Stimulated activated CD4-positive, alpha-beta T cell treated with anti-CD3 and anti-CD28 coated beads, TNF-alpha, amount 100 ng/mL, for 48 hours (primary cell): ENCODE results near the gene DENND4B.
"Not testable (repeated sequence)": the region's sequence is repeated elsewhere in the genome, so short reads cannot be mapped to it uniquely, and the experiment has no call there.

Experiments
- DNase-seq, 3 donors: peaks; one replicate each; pipeline ENCODE4 v3.0.0-alpha.2; 2020; ENCODE audit warnings: low read depth in 3 of 3

Gene DENND4B

DNA sequence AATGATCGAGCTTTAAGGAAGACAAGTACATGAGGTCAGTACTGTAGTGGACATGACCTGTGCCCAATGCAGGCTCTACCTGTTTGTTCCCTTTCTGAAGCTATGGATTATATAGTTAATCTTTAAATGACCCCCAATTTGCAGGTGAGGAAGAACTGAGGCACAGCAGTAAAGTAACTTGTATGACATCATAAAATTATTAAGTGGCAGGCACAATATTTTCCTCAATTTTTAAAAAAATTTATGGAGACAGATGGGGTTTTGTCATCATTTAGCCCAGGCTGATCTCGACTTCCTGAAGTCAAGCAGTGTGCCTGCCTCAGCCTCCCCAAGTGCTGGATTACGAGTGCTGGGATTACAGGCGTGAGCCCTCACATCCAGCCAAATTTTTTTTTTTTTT, 20.1 kb downstream of the DENND4B start:
- DNase-seq: no peak

DNA sequence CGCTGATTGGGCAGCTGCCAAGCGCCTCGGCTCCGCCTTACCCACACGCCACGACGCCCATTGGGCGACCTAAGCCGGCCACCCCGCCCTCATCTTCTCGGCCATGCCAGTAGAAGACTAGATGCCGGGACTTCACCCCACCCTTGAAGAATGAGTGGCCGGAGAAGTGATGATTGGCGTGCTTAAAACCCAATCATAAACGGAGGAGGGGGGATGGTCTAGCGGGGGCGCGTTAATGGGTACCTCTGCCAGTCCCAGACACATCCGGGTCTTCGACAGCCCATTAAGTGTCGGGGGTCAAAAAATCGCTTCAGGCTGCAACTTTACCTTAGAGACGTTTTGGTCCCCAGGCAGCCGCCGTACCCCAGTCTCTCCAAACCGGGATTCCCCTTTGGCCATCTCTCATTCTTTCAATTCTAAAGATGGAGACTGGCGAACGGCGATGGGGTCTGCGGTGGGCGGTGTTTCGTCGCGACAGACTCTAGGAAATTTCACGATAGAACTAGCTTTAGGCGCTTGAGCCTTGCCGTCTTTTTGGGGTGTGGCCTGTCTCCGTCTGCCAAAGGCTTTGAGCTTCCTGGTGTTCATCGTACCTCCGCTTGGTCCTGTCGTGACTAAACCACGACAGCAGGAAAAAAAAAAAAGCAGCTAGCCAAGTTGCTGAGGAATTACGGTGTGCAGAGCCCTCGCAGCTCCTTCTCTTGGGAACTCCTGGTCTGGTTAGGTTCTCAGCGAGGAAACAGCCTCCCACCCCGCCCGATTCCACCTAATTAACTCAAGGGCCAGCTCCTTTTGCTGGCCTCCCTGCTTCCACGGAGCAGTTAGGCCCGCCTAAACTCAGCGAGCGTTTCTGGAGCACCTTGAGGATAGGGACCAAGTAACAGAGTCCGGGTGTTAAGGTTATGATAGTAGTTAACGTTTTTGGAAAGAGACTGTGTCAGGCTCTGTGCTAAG, 23.3 kb downstream of the DENND4B start, which contains the start of gene GATAD2B:
Gene GATAD2B (minus strand): TSS at position 1 of the 954 bp plus-strand sequence. CDS start 94,625 bp downstream, outside the sequence.
- peak; percentile 97 to 99 (median 97) for DNase-seq

DNA sequence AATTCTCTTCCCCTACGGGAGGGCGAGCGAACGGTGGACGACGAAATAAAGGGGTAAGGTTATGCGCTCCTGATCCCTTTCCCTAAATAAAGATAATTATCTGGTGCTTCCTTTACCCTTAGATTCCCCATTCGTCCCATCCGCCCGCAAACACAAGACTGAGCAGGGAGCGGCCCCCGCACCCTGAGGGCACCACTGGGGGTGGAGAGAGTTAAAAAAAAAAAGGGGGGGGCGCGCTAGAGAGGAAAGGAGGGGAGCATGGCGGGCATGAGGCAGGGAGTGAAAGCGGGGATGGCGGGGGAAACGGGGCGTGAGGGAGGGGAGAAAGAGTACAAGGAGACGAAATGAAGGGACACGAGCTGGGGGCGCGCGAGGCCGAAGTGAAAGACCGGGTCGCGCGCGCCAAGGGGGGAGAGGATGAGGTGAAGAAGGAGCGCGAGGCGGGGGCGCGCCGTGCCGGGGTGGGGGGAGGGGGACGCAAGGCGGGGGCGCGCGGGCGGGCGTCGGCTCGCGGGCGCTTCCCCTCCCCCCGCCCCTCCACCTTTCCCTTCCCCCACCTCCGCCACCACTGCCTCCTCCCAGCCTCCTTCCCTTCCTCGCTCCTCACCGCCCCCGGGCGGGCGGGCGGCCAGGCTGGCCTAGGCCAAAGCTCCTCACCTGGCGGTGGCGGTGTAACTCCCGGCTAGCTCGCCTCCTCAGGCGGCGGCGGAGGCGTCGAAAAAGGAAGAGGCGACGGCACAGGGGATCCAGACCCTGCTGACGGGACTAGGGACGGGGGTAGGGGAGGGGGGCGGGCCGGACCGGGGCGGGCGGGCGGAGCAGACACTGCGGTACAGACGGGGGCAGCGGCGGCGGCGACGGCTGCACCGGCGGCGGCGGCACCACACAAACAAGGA, 24.2 kb downstream of the DENND4B start:
- peak in 1 of 3 donors; percentile 59 for DNase-seq

DNA sequence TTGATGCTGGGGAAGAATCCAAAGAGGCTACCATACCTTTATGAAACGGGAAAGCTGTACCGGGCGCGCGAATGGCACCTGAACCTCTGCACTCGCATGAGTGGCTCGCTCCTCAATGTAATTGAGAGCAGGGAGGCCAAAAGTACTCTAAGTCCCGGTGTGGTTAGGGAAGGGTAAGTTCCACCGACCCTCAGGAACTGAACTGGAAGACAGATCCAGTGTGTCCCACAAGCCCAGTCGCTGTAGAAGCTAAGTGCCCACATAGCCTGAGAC, 24.8 kb downstream of the DENND4B start:
- DNase-seq: no peak

DNA sequence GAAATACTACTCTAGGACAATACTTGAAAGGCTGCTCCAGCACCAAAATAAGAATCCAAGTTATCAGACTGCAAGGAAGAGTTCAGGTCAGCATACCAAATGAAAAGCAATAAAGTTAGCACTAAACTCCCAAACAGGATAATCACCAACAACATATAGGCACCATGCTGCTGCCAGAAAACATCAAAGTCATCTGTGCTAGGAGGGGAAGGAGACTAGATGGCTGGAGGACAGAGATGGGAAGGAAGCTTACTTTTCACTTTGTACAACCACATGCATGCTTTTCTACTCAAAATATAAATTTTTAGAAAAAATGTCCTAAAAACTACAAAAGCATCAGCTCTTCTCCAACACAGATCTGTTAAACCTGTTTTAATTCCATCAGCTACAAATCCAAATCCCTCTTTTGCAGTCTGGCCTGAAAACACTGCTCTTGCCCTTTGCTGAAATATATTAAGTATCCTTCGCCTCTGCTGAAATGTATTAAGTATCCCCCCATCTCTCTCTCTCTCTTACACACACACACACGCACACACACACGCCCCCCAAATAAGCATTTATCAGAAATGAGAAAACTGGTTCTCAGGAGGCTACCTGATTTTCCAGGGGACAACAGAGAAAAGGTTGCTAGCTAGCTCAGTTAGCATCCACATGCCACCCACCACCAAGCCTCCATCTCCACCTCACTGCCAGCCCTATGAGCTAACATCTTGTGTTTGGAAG, 25.3 kb downstream of the DENND4B start:
- no peak for DNase-seq

DNA sequence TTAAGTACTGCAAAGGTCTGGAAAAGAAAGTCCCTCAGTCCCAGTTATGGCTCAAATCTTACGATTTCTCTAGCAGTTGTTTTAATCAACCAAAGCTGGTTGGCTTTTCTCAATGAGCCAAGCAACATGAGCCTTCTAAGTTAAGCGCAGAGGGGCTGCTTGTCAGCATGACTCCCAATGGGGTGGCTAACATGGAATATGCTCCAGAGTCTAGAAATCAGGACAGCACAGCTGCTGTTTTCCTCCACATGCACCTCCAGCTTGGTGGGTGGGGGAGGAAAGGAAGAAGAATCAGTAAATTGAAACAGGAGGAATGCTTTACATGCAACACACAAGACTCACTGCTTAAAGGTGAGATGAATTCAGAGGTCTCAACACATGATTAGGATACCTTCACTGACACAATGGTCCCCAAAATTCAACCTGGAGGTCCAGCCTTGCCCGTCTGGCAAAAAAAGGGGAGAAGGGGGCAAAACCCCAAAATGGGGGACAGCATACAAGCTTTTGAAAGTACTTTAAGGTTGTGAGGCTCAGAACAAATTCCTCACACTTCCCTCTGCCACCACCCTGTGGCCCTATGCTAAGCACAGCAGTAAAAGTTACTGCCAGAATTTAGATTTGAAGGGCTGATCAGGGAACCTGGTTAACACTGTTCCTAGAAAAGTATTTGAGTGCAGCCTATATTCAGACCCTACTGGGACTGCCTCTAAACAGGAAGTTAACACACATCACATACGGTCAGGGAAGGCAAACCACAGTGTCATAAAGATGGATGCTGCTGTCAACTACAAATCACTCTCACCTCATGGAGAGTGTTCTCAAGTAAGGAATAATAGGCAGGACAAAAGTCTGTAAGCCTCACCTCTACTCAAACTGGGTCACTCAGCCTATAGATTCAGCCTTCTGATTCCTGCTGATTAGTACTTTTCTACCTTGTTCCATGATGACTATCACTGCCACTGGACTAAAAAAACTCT, 26.4 kb downstream of the DENND4B start:
- no peak for DNase-seq

DNA sequence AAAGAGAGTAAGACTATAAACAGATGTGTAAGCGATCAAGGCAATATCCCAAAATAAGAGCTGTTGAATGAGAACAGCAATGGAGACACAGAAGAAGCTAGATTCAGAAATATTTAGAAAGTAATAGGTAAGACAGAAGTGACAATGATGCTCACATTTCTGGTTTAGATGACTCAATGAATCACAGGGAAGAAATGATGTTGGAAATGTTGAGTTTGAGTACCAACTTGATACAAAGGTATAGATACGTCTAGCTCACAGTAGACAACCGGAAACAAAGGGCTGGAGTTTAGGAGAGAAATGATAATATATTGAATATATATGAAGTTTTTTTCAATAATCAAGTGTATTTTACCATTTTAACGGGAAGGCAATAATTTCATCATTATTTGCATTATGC, 30.2 kb downstream of the DENND4B start:
- no peak for DNase-seq

DNA sequence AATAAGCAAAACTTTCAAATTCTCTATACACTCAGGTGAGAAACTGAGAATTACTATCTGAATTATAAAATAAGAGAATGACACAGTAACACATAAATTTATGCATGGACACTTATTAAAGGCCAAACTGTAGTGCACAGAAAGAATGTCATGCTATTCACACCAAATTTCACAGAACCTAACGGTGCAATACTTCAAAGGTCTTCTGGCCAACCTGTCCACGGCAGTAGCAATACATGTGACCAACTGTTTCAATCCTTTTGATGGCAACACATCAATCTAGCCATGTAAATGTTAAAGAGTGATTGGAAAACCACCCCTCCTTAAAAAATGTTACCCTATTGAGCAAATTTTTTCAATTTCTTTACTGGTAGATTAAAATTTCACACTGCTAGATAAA, 34.2 kb downstream of the DENND4B start:
- no peak for DNase-seq

DNA sequence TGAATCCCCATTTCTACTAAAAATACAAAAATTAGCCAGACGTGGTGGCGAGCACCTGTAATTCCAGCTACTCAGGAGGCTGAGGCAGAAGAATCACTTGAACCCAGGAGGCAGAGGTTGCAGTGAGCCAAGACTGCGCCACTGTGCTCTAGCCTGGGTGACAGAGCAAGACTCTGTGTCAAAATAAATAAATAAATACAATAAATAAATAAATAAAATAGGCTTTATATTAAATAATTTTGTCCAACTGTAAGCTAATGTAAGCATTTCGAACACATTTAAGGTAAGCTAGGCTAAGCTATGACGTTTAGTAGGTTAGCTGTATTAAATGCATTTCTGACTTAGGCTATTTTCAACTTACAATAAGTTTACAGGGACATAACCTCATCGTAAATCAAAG, 36.0 kb downstream of the DENND4B start:
- not testable (repeated sequence) for DNase-seq

DNA sequence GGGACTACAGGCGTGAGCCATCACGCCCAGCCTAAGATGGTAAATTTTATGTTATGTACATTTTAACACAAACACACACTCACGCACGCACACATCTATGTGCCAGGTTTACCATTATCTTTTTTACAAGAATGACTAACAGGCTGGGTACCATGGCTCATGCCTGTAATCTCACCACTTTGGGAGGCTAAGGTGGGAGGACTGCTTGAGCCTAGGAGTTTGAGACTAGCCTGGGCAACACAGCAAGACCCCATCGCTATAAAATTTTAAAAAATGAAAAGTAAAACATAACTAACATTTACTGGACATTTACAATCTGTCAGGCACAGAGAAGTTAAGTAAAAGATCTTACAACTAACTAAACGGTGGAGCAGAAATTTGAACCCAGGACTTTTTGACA, 38.4 kb downstream of the DENND4B start:
- no peak for DNase-seq

DNA sequence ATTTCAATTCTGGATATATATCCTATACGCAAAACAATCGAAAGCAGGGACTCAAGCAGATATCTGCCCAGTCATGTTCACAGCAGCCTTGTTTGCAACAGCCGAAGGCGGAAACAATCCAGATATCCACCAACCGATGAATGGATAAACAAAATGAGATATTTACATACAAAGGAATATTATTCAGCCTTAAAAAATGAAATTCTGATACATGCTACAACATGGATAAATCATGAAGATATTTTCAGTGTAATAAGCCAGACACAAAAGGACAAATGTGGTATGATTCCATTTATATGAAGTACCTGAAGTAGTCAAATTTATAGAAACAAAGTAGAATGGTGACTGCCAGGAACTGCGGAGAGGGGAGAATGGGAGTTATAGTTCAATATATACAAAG, 39.4 kb downstream of the DENND4B start:
- DNase-seq: no peak

DNA sequence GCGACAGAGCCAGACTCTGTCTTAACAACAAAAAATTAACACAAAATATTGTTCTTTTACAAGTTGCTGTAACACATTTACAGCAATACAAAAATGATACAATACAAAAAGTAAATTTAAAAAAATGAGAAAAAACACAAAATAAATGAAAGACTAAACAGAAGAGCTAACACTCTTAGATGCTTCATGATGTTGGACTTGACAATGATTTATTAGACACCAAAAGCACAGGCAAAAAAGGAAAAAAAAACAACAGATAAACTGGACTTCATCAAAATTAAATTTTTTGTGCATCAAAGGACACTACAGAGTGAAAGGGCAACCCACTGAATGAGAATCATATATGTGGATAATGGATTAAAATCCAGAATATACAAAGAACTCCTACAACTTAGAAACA, 40.1 kb downstream of the DENND4B start:
- DNase-seq: no peak

DNA sequence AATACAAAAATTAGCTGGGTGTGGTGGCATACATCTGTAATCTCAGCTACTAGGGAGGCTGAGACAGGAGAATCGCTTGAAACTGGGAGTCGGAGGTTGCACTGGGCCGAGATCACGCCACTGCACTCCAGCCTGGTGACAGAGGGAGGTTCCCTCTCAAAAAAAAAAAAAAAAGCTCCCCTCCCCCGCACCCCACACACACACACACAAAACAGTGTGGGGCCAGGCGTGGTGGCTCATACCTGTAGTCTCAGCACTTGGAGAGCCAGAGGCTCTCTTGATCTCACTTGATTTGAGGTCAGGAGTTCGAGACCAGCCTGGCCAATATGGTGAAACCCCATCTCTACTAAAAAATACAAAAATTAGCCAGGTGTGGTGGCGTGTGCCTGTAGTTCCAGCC, 40.6 kb downstream of the DENND4B start:
- DNase-seq: not testable (repeated sequence)

DNA sequence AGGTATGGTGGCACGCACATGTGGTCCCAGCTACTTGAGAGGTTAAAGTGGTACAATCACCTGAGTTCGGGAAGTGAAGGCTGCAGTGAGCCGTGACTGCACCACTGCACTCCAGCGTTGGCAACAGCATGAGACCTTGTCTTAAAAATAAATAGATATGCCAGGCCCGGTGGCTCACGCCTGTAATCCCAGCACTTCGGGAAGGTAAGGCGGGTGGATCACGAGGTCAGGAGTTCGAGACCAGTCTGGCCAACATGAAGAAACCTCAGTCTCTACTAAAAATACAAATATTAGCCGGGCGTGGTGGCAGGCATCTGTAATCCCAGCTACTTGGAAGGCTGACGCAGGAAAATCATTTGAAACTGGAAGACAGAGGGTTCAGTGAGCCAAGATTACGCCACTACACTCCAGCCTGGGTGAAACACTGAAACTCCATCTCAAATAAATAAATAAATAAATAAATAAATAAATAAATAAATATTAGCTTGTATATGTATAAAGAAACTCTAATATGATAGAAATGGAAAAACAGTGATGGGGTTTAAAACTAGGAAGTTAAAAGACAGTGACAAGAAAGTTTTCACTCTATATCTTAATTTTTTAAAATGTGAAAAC, 42.6 kb downstream of the DENND4B start:
- no peak for DNase-seq

DNA sequence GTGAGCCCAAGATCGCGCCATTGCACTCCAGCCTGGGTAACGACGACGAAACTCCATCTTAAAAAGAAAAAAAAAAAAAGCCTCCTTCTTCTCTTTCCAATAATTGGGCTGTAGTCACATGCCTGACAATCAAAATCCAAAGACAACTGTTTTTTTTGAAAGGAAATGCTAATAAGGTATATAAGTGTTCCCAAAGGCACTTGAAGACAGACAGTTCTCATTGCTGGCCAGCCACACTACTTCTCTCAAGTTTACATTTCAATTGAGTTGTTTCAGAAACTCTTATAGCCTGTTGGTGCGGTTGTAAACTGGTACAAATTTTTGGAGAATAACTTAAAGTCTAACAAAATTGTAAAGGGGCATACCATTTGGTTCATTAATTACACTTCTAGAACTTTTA, 47.0 kb downstream of the DENND4B start:
- DNase-seq: no peak

DNA sequence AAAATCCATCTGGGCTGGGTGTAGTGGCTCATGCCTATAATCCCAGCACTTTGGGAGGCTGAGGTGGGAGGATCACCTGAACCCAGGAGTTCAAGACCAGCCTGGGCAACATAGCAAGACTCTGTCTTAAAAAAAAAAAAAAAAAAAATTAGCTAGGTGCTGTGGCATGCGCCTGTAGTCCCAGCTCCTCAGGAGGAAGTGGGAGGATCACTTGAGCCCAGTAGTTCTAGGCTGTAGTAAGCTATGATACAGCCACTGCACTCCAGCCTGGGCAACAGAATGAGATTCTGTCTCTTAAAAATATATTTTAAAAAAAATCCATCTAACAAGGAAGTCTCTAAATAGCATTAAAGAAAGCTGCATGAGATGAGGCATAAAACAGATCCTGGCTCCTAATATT, 50.7 kb downstream of the DENND4B start:
- DNase-seq: not testable (repeated sequence)

DNA sequence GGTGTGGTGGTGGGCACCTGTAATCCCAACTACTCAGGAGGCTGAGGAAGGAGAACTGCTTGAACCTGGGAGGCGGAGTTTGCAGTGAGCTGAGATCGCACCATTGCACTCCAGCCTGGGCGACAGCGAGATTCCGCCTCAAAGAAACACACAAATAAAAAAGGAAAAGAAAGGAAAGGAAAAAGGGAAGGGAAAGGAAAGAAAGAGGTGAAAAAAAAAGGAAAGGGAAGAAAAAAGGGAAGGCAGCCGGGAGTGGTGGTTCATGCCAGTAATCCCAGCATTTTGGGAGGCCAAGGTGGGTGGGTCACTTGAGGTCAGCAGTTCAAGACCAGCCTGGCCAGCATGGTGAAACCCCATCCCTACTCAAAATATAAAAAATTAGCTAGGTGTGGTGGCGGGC, 55.5 kb downstream of the DENND4B start:
- not testable (repeated sequence) for DNase-seq

DNA sequence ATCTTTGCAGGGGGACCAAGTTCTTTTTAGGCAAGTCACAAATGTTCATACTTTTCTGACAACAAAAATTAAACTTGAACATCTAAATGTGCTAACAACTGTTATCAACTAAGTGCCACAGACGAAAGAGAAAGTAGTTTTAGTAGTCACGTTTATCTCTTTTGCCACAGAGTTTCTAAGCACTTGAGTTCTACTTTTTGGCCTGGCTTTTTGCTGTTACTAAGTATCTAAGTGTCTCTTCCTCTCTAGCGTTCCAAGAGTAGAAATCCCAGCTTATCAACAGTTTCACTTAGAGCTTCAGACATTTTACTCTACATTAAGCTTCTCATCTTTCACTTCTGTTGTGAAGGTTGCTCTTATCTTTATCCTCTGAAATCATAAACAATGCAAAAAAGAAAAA, 58.0 kb downstream of the DENND4B start:
- no peak for DNase-seq

DNA sequence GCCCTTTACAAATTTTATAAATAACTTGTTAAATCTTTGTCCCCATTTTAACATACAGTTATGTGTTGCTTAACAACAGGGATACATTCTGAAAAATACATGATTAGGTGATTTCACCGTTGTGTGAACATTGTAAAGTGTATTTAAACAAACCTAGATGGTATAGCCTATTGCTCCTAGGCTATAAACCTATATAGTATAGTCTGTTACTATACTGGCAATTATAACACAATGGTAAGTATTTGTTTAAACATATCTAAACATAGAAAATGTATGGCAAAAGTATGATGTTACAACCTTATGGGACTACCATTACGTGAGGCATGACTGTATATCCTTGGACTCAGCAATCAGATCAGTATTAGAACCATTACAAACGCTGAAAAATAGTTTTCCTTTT, 60.4 kb downstream of the DENND4B start:
- DNase-seq: no peak

DNA sequence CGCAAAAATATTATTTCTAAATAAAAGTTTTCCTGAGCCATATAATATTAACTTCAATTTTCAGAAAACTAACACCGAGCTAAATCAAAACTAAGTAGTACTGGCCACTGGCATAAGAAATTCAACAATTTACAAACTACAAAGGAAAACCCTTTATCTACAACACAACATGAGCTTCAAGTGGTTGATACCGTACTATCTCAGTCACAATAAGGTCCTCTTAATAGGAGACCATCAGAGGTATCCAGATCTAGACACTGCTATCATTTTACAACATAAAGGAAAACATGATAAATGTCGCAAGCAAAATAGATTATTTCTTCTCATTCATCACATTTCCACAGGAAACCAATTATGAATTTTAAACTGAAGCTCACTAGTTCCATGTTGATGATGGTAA, 63.3 kb downstream of the DENND4B start:
- DNase-seq: no peak
